Lower leg skin (tissue), 3 donors: ENCODE data around the gene CA5A.

Experiments
- POLR2A ChIP-seq, 2 donors: fragments of 450-650 bp; IDR thresholded peaks; one replicate each; pipeline ENCODE4 v1.6.1; 2016 to 2017; ENCODE audit warnings: antibody characterized with exemption in 2 of 2, mild to moderate bottlenecking in 1 of 2, moderate library complexity in 1 of 2
- TF ChIP-seq, protein P1 (sequence below), 3 donors: fragments of 450-650 bp; IDR thresholded peaks; one replicate each; pipeline ENCODE4 v1.5.1; 2016; ENCODE audit warnings: antibody characterized with exemption in 3 of 3, mild to moderate bottlenecking in 3 of 3, moderate library complexity in 2 of 3

- TF ChIP-seq, protein P1, sequence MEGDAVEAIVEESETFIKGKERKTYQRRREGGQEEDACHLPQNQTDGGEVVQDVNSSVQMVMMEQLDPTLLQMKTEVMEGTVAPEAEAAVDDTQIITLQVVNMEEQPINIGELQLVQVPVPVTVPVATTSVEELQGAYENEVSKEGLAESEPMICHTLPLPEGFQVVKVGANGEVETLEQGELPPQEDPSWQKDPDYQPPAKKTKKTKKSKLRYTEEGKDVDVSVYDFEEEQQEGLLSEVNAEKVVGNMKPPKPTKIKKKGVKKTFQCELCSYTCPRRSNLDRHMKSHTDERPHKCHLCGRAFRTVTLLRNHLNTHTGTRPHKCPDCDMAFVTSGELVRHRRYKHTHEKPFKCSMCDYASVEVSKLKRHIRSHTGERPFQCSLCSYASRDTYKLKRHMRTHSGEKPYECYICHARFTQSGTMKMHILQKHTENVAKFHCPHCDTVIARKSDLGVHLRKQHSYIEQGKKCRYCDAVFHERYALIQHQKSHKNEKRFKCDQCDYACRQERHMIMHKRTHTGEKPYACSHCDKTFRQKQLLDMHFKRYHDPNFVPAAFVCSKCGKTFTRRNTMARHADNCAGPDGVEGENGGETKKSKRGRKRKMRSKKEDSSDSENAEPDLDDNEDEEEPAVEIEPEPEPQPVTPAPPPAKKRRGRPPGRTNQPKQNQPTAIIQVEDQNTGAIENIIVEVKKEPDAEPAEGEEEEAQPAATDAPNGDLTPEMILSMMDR (IDR thresholded peaks at IDR 0.05) = no peak
- TF ChIP-seq POLR2A (IDR thresholded peaks at IDR 0.05) = no peak
Observed at GRCh38 chr16:87956365-87957231, 20.3 kb upstream of the CA5A start.
